GM23248 (cell line): ENCODE results near the gene PELO. TPM values are rescaled to one million over a fixed set of nuclear protein-coding genes. Genes with fewer than 3 reads are reported as not detected.
A peak's percentile ranks its signal among the peaks of the same experiment; 100 is the strongest.

ENCODE experiments used
- DNase-seq: peaks from one replicate; pipeline ENCODE4 v3.0.0-alpha.2; 2015
- H2AFZ ChIP-seq: fragments of 200-600 bp; sonication (generic); 2 replicates; pipeline ENCODE4 v1.6.1; 2016; ENCODE audit warnings: antibody characterized with exemption
- H3F3A ChIP-seq: fragments of 200-600 bp; sonication (generic); 2 replicates; pipeline ENCODE4 v1.6.1; 2016; ENCODE audit warnings: mild to moderate bottlenecking, antibody characterized with exemption, mixed run types; ENCODE audit not compliant: insufficient read depth
- H3K27ac ChIP-seq: fragments of 200-600 bp; sonication (generic); 2 replicates; pipeline ENCODE4 v1.5.1; 2016; ENCODE audit warnings: mild to moderate bottlenecking
- H3K27me3 ChIP-seq: fragments of 200-600 bp; sonication (generic); replicated peaks from 2 replicates; pipeline ENCODE4 v1.6.1; 2016; ENCODE audit warnings: mild to moderate bottlenecking; ENCODE audit not compliant: insufficient read depth
- H3K36me3 ChIP-seq: fragments of 200-600 bp; sonication (generic); 2 replicates; pipeline ENCODE4 v1.6.1; 2016; ENCODE audit warnings: low read depth, mild to moderate bottlenecking
- H3K4me1 ChIP-seq: fragments of 200-600 bp; sonication (generic); 2 replicates; pipeline ENCODE4 v1.6.1; 2016; ENCODE audit warnings: mild to moderate bottlenecking; ENCODE audit not compliant: insufficient read depth
- H3K4me2 ChIP-seq: fragments of 200-600 bp; sonication (generic); one replicate; pipeline ENCODE4 v1.6.1; 2016; ENCODE audit warnings: mild to moderate bottlenecking; ENCODE audit not compliant: unreplicated experiment
- H3K4me3 ChIP-seq: fragments of 200-600 bp; sonication (generic); 2 replicates; pipeline ENCODE4 v1.5.1; 2016; ENCODE audit warnings: mild to moderate bottlenecking
- H3K79me2 ChIP-seq: fragments of 200-600 bp; sonication (generic); 2 replicates; pipeline ENCODE4 v1.6.1; 2016; ENCODE audit warnings: mild to moderate bottlenecking; ENCODE audit not compliant: insufficient read depth
- H3K9ac ChIP-seq: fragments of 200-600 bp; sonication (generic); 2 replicates; pipeline ENCODE4 v1.6.1; 2016; ENCODE audit warnings: mild to moderate bottlenecking
- H3K9me2 ChIP-seq: fragments of 200-600 bp; sonication (generic); 2 replicates; pipeline ENCODE4 v1.6.1; 2016; ENCODE audit warnings: mixed run types, mild to moderate bottlenecking, moderate library complexity; ENCODE audit not compliant: insufficient read depth
- H3K9me3 ChIP-seq: fragments of 200-600 bp; sonication (generic); one replicate; pipeline ENCODE4 v1.6.1; 2017; ENCODE audit warnings: low read depth
- H4K20me1 ChIP-seq: fragments of 200-600 bp; sonication (generic); 2 replicates; pipeline ENCODE4 v1.6.0; 2016; ENCODE audit not compliant: insufficient read depth
- EZH2 ChIP-seq: fragments of 200-600 bp; sonication (generic); IDR thresholded peaks from 2 replicates; pipeline ENCODE4 v1.6.1; 2018; ENCODE audit warnings: antibody characterized with exemption, mild to moderate bottlenecking; ENCODE audit not compliant: insufficient read depth, poor library complexity, severe bottlenecking
- EZH2phosphoT487 ChIP-seq: fragments of 200-600 bp; sonication (generic); IDR thresholded peaks from 2 replicates; pipeline ENCODE4 v1.6.1; 2018; ENCODE audit warnings: antibody characterized with exemption, moderate library complexity, mild to moderate bottlenecking, low read depth; ENCODE audit not compliant: insufficient read depth
- WGBS, 2 experiments: methylation state at CpG; one replicate each; pipeline ENCODE4 v1.1.6; 2015 to 2017; ENCODE audit warnings: low lambda C conversion rate in 2 of 2, low coverage in 1 of 2; ENCODE audit errors: missing lambda C conversion rate in 2 of 2; 5-methylcytosine and 5-hydroxymethylcytosine counted together
- in situ Hi-C: fragments of 300-500 bp; cut with MboI; formaldehyde crosslinking; loops from 2 replicates; pipeline ENCODE4 v1.15.0; 2020
- polyA plus RNA-seq: library from polyadenylated mRNA; unstranded; fragments of >200 nt; fragmentation: Nextera tagmentation; extraction: Ambion mirVana; gene quantifications from 2 replicates; pipeline ENCODE4 v1.2.1, GENCODE V29; 2016
- total RNA-seq: library from RNA; depleted of rRNA; stranded (reverse); fragments of >200 nt; shearing (Covaris generic); gene quantifications from 2 replicates; pipeline ENCODE4 v1.2.3, GENCODE V29; 2014

The PELO gene
- total and polyA plus RNA-seq, 2 experiments from 2014 or later = 20.4 to 25.2 TPM

DNA sequence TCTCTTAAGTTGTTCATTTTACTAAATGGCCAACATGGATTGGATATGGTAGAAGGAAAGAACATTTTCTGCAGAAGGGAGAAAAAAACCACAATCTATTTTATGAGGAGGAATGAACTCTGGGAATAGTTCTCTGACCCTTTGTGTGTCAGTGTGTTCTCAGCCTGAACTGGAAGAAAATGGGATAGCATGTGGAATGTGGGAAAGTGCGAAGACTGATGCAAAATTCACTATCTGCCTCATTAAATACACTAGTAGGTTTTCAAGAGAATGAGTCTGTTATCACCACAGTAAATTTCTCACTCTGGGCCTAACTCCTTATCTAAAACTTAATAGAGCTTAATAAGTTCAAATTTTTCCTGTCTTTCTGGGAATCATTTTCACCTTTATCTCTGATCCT is 22.7 kb downstream of the PELO start:
- WGBS, 2 experiments = 95 to 97% methylated on average over 1 of the region's 1 CpG
- in situ Hi-C loops = no loop called here
- TF ChIP-seq EZH2 (no peak), EZH2phosphoT487 (no peak)
- H3K27me3 ChIP-seq = no peaks in the 10 kb centered on the region
- H2AFZ ChIP-seq = peak overlapping the region; percentile 76; the same call in 1 of the 2 replicates
- peaks cover 62% of the 10 kb centered on the region for H3F3A ChIP-seq
- peaks cover 56% of the 10 kb centered on the region for H3K4me1 ChIP-seq
- H3K4me3 ChIP-seq = no peak overlapping the region
- H3K4me2 ChIP-seq = peak overlapping the region; percentile 43
- peak overlapping the region; percentile 73 for H3K27ac ChIP-seq
- H3K36me3 ChIP-seq = peaks cover under 1% of the 10 kb centered on the region; the same call in 1 of the 2 replicates
- no peak for DNase-seq
- H3K9ac ChIP-seq = peak overlapping the region; percentile 33
- H3K79me2 ChIP-seq = peaks cover 24% of the 10 kb centered on the region; the same call in 1 of the 2 replicates
- H4K20me1 ChIP-seq = no peaks in the 10 kb centered on the region
- no peaks in the 10 kb centered on the region for H3K9me2 ChIP-seq
- H3K9me3 ChIP-seq = no peaks in the 10 kb centered on the region

- no peaks in the 10 kb centered on the region for H3K27me3 ChIP-seq
- TF ChIP-seq EZH2phosphoT487 = no peak
- TF ChIP-seq EZH2 = no peak
- in situ Hi-C loops = no loop called here
- no peaks in the 10 kb centered on the region for H3K9me2 ChIP-seq
- no peaks in the 10 kb centered on the region for H3K36me3 ChIP-seq
- H4K20me1 ChIP-seq = no peaks in the 10 kb centered on the region
- H3K27ac ChIP-seq = peak overlapping the region; percentile 73
- H3F3A ChIP-seq = peaks cover 56% of the 10 kb centered on the region
- DNase-seq = peak; percentile 90
- no peaks in the 10 kb centered on the region for H3K9me3 ChIP-seq
- H3K9ac ChIP-seq = peak overlapping the region; percentile 36
- H3K4me2 ChIP-seq = peak overlapping the region; percentile 43
- peaks cover 56% of the 10 kb centered on the region for H3K4me1 ChIP-seq
- WGBS, 2 experiments = 15 to 24% methylated on average over 3 of the region's 3 CpGs
- no peak overlapping the region for H2AFZ ChIP-seq
- no peak overlapping the region for H3K4me3 ChIP-seq
- peaks cover 16% of the 10 kb centered on the region; the same call in 1 of the 2 replicates for H3K79me2 ChIP-seq
These were observed 23.5 kb downstream of the PELO start for GRCh38 chr5:52811067-52811749.

GRCh38 chr5:52814352-52815148 is 26.8 kb downstream of the PELO start:
- in situ Hi-C loops = no loop called here
- H3K27ac ChIP-seq = no peak overlapping the region
- no peaks in the 10 kb centered on the region for H3K9me2 ChIP-seq
- no peaks in the 10 kb centered on the region for H3K79me2 ChIP-seq
- H3K9ac ChIP-seq = no peak overlapping the region
- H3K9me3 ChIP-seq = no peaks in the 10 kb centered on the region
- peaks cover 29% of the 10 kb centered on the region for H3F3A ChIP-seq
- no peak for DNase-seq
- no peak overlapping the region for H3K4me2 ChIP-seq
- H3K27me3 ChIP-seq = no peaks in the 10 kb centered on the region
- H3K4me3 ChIP-seq = no peak overlapping the region
- 82 to 83% methylated on average over 4 of the region's 4 CpGs for WGBS, 2 experiments
- H2AFZ ChIP-seq = no peak overlapping the region
- peaks cover 33% of the 10 kb centered on the region for H3K4me1 ChIP-seq
- TF ChIP-seq EZH2 (no peak), EZH2phosphoT487 (no peak)
- no peaks in the 10 kb centered on the region for H3K36me3 ChIP-seq
- H4K20me1 ChIP-seq = no peaks in the 10 kb centered on the region

GRCh38 chr5:52817818-52818217 is 30.1 kb downstream of the PELO start:
- in situ Hi-C loops = no loop called here
- Histone ChIP-seq H3K9ac (no peak overlapping the region), H3K79me2 (no peaks in the 10 kb centered on the region), H3K36me3 (no peaks in the 10 kb centered on the region), H3F3A (no peaks in the 10 kb centered on the region), H3K27ac (no peak overlapping the region), H4K20me1 (no peaks in the 10 kb centered on the region), H3K4me1 (peaks cover 7% of the 10 kb centered on the region), H3K27me3 (no peaks in the 10 kb centered on the region), H3K9me2 (no peaks in the 10 kb centered on the region), H2AFZ (no peak overlapping the region), H3K9me3 (no peaks in the 10 kb centered on the region), H3K4me2 (no peak overlapping the region), H3K4me3 (no peak overlapping the region)
- no peak for TF ChIP-seq EZH2
- no peak for TF ChIP-seq EZH2phosphoT487
- WGBS, 2 experiments = 91 to 96% methylated on average over 1 of the region's 1 CpG
- DNase-seq = no peak
